ENCODE measurements around the gene EIF2AK3. TPM values are rescaled to one million over a fixed set of nuclear protein-coding genes. Genes with fewer than 3 reads are reported as not detected.

The EIF2AK3 gene
- polyA plus RNA-seq, 1 donor (not counting 4 experiments of a cell fraction or from before 2014, with no cell fraction given), result 10.9 TPM

GRCh38 chr2:88659538-88659915, 32.3 kb upstream of the EIF2AK3 start:
- TF ChIP-seq, protein P1, sequence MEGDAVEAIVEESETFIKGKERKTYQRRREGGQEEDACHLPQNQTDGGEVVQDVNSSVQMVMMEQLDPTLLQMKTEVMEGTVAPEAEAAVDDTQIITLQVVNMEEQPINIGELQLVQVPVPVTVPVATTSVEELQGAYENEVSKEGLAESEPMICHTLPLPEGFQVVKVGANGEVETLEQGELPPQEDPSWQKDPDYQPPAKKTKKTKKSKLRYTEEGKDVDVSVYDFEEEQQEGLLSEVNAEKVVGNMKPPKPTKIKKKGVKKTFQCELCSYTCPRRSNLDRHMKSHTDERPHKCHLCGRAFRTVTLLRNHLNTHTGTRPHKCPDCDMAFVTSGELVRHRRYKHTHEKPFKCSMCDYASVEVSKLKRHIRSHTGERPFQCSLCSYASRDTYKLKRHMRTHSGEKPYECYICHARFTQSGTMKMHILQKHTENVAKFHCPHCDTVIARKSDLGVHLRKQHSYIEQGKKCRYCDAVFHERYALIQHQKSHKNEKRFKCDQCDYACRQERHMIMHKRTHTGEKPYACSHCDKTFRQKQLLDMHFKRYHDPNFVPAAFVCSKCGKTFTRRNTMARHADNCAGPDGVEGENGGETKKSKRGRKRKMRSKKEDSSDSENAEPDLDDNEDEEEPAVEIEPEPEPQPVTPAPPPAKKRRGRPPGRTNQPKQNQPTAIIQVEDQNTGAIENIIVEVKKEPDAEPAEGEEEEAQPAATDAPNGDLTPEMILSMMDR (optimal IDR thresholded peaks at IDR 0.05 in 1 of 3, IDR thresholded peaks at IDR 0.05 in 1 of 3, conservative IDR thresholded peaks at IDR 0.05 in 1 of 3; ENCODE audit: extremely low read depth in 1 of 3, insufficient read depth in 2 of 3, low read length in 3 of 3), result no peak
- no peak for TF ChIP-seq EZH2 (IDR thresholded peaks at IDR 0.05; ENCODE audit: low read length)
- Histone ChIP-seq H3K27me3 (ENCODE audit: control insufficient read depth, extremely low read depth, insufficient read depth, low read length) (no peaks in the 10 kb centered on the region), H3K4me3 (ENCODE audit: control insufficient read depth in 2 of 3, extremely low read depth in 1 of 3, insufficient read depth in 2 of 3, low read depth in 1 of 3, low read length in 3 of 3) (no peak overlapping the region), H3K27ac (ENCODE audit: control insufficient read depth, insufficient read depth, low read length) (peak overlapping the region; percentile 56), H3K79me2 (ENCODE audit: control insufficient read depth, insufficient read depth, low read length) (no peaks in the 10 kb centered on the region), H2AFZ (ENCODE audit: control insufficient read depth, low read length) (peak overlapping the region; percentile 71), H3K4me2 (ENCODE audit: control insufficient read depth, extremely low read depth, insufficient read depth, low read depth, low read length) (peak overlapping the region; percentile 78), H3K9me3 (ENCODE audit: control insufficient read depth, low read depth, low read length) (no peaks in the 10 kb centered on the region), H3K4me1 (ENCODE audit: control insufficient read depth, extremely low read depth, insufficient read depth, low read length) (peaks cover 24% of the 10 kb centered on the region), H3K36me3 (ENCODE audit: control insufficient read depth in 2 of 2, extremely low read depth in 1 of 2, insufficient read depth in 2 of 2, low read length in 2 of 2) (no peaks in the 10 kb centered on the region), H4K20me1 (ENCODE audit: control insufficient read depth, extremely low read depth, insufficient read depth, low read length) (no peaks in the 10 kb centered on the region), H3K9me1 (ENCODE audit: control insufficient read depth, extremely low read depth, insufficient read depth, low read length) (no peaks in the 10 kb centered on the region), H3K9ac (ENCODE audit: control insufficient read depth, extremely low read depth, insufficient read depth, low read length) (peak overlapping the region; percentile 35)
- FAIRE-seq, result peak; percentile 13
- dilution Hi-C loops (cut with MboI; ENCODE audit: extremely low pct_ligation_motif_present, low sequenced_read_pairs), result no loop called here
- DNase-seq (ENCODE audit: low read depth, low spot score), result peak; percentile 36

GRCh38 chr2:88658881-88659537, 31.7 kb upstream of the EIF2AK3 start:
- peak overlapping the region; percentile 78 for H3K4me2 ChIP-seq (ENCODE audit: control insufficient read depth, extremely low read depth, insufficient read depth, low read depth, low read length)

More at GRCh38 chr2:88658881-88659537, 31.7 kb upstream of the EIF2AK3 start:
- dilution Hi-C loops (cut with MboI; ENCODE audit: extremely low pct_ligation_motif_present, low sequenced_read_pairs), result no loop called here
- Histone ChIP-seq H3K4me1 (ENCODE audit: control insufficient read depth, extremely low read depth, insufficient read depth, low read length) (peaks cover 24% of the 10 kb centered on the region), H3K9me1 (ENCODE audit: control insufficient read depth, extremely low read depth, insufficient read depth, low read length) (no peaks in the 10 kb centered on the region), H3K27ac (ENCODE audit: control insufficient read depth, insufficient read depth, low read length) (peak overlapping the region; percentile 56), H3K4me3 (ENCODE audit: control insufficient read depth in 2 of 3, extremely low read depth in 1 of 3, insufficient read depth in 2 of 3, low read depth in 1 of 3, low read length in 3 of 3) (peak overlapping the region in 1 of 3 experiments; percentile 39), H3K27me3 (ENCODE audit: control insufficient read depth, extremely low read depth, insufficient read depth, low read length) (no peaks in the 10 kb centered on the region), H3K36me3 (ENCODE audit: control insufficient read depth in 2 of 2, extremely low read depth in 1 of 2, insufficient read depth in 2 of 2, low read length in 2 of 2) (no peaks in the 10 kb centered on the region), H2AFZ (ENCODE audit: control insufficient read depth, low read length) (peak overlapping the region; percentile 71), H4K20me1 (ENCODE audit: control insufficient read depth, extremely low read depth, insufficient read depth, low read length) (no peaks in the 10 kb centered on the region), H3K9me3 (ENCODE audit: control insufficient read depth, low read depth, low read length) (no peaks in the 10 kb centered on the region), H3K9ac (ENCODE audit: control insufficient read depth, extremely low read depth, insufficient read depth, low read length) (peak overlapping the region; percentile 35), H3K79me2 (ENCODE audit: control insufficient read depth, insufficient read depth, low read length) (no peaks in the 10 kb centered on the region)
- TF ChIP-seq EZH2 (IDR thresholded peaks at IDR 0.05; ENCODE audit: low read length), result no peak
- TF ChIP-seq, protein P1 (optimal IDR thresholded peaks at IDR 0.05 in 1 of 3, IDR thresholded peaks at IDR 0.05 in 1 of 3, conservative IDR thresholded peaks at IDR 0.05 in 1 of 3; ENCODE audit: extremely low read depth in 1 of 3, insufficient read depth in 2 of 3, low read length in 3 of 3), result no peak
- peak; percentile 75 for FAIRE-seq
- peak; percentile 55 for DNase-seq (ENCODE audit: low read depth, low spot score)
